ENCODE data around the gene PIK3IP1.

- TF ChIP-seq EZH2 (IDR thresholded peaks at IDR 0.05; ENCODE audit: insufficient read depth, poor library complexity, severe bottlenecking) (no peak), EZH2phosphoT487 (IDR thresholded peaks at IDR 0.05; ENCODE audit: insufficient read depth, low read depth) (no peak)
Measured at GRCh38 chr22:31321421-31321820, 29.1 kb upstream of the PIK3IP1 start.

All from GM23248 (cell line).